ENCODE data around the gene LRP6.
"Not testable (repeated sequence)": the region's sequence is repeated elsewhere in the genome, so short reads cannot be mapped to it uniquely, and the experiment has no call there.

Gene LRP6

DNA sequence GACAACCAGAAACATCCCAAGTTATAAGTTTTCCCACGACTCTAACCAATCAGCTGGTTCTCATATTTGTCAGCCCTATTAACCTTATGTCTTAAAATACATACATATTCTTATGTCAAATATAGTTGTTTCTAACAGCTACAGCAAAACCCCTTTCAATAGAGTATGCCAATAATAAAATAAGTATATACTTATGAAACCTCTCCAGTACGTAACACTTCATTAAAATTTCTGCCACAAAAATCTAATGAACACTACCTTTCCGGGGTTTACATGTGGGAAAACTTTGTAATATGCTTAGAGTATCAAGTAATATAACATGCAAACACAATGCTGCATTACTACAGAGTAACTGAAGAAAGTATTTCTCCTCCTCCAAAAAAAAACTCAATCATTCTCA lies 1.8 kb downstream of the LRP6 start:
- DNase-seq = no peak

DNA sequence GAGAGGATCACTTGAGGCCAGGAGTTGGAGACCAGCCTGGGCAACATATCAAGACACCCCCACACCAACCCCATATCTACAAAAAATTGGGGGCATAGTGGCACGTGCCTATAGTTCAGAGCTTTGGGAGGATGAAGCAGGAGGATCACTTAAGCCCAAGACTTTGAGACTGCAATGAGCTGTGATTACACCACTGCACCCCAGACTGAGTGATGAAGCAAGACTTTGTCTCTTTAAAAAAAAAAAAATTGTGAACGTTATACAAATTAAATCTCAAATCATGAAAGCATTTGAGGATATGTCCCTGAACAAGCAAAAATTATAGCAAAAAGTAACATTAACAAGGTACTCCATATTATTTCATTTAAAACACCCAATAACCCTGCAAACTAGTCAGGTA lies 2.9 kb downstream of the LRP6 start:
- DNase-seq = no peak

DNA sequence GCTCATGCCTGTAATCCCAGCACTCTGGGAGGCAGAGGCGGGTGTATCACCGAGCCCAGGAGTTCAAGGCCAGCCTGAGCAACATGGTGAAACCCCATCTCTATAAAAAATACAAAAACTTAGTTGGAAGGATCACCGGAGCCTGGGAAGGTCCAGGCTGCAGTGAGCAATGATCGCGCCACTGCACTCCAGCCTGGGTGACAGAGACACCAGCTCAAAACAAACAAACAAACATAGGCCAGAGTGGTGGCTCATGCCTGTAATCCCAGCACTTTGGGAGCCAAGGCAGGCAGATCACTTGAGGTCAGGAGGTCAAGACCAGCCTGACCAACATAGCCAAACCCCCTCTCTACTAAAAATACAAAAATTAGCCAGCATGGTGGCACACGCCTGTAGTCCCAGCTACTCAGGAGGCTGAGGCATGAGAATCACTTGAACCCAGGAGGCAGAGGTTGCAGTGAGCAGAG lies 10.5 kb downstream of the LRP6 start:
- DNase-seq = not testable (repeated sequence)

DNA sequence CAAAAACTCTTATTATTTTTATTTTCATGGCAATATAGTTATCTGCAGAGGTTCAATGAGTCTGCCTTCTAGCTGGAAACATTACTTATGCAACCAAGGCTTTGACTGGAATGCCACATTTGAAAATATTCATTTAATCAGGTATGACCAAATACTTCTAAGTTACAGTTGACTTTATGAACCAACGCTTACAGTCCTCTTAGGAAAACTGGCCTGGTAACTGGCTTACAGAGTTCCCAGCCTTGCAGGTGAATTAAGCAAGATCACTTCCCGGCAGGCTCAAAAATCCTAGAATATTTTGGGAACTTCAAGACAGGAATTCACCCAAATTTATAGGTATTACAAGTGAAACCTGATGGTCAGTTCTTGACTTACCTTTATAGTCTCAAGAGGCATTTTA lies 12.3 kb downstream of the LRP6 start:
- DNase-seq = no peak

DNA sequence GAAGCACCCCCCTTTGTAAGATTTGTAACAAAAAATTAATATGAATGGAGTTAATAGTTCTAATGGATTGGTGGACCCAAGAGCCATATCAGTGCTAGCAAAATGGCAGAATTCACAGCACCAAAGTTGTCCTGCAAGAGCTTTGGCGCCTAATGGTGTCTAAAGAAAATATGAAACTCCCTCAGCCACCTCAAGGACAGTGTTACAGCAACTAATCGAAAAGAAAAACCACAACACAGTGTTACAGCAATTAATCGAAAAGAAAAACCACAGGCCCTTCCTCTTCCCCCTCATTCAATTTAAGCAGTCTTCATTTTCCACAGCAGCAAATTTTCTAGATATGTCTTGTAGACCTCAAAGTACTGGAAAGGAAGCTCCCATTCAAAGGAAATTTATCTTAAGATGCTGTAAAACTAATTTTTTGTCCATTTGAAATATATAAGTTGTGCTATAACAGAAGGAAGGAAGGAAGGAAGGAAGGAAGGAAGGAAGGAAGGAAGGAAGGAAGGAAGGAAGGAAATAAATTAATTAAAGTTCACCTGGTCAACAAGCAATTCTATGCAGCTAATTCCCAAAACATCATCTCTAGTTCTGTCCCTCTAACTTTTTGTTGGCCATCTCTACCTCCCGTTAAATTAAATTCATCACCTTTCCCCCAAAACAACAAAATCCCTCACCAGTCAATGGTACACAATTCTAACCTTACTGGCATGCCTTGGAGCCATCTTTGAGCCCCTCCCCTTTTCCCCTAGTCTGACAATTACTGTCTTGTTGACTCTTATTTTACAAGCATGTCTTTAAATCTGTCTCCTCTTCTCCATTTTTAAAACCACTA lies 17.4 kb downstream of the LRP6 start:
- DNase-seq = no peak

DNA sequence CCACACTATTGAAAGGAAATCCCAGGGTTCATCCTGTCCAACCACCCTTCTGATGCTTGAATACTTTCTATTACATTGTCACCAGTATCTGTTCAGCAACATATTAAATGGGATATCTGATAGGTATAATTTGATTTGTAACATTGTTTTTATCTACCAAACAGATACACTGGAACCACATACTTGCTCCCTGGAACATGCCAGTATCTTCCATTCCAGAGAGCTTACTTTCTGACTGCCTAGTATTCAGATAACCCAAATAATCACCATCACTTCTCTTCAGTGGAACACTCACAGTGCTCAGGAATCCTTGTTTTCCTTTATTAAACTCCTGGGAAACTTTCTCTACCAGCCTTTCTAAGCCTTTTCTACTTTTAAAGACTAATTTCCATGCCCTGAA lies 19.3 kb downstream of the LRP6 start:
- no peak for DNase-seq

DNA sequence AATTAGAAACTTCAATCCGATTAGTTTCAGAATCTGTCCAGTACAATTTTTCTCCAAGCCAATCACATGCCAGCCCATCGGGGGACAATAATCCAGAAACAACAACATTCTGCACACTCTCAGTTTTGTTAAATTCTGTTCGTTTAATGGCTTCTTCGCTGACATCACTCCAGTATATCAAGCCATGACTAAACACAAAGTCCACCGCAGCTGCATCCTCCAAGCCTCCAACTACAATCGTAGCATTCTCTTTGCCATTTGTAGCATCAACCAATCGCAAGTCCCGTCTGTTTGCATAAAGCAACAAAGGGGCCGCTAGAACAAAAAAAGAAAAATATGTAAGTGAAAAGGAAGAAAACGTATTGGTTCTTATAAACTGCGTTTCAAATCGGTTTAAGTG lies 22.5 kb downstream of the LRP6 start:
- DNase-seq = no peak

DNA sequence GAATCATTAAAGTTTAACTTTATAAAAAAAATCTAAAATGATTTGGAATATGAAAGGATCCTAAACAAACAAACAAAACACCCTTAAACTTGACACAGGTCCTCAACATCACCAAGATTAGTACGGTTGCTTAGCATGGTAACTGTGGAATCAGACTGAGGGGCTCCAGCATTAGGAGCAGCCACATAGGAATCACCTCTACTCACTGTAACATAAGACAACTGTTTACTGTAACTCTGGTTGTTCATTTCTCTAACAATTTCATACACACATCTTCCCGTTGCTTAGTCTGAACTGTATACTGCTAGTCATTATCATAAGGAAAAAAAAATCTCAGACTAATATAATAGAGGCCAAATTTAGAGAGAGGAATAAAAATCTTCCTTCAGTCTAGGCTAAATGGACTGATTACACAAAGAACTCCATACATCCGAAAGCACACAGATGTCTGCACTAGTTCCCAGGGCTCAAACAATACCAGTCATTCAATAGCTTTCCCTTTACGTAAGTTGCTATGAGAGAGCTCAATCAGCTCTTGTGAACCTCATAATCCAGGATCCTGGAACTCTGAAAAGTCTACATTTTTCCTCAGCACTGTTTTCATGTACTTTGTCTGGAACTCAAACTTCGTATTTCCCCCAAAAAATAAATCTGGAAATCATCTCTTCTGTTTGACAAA lies 26.0 kb downstream of the LRP6 start:
- no peak for DNase-seq

DNA sequence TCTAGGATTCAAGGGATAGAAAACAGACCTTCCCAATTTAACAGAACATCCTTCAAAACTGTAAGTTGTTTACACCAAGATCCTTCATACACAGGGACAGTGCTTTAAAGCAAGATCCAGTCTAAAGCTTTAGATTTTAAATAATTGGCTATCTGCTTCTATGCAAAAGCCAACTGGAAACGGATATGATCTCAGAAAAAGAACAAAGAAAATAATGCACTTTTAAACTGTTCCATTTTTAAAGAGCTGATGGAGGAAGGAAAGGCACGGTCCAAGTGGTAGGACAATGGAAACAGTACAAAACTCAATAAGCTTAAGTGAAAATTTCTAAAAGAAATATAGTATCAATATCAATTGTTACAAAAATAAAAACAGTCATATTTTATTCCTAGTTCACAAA lies 27.7 kb downstream of the LRP6 start:
- DNase-seq = no peak

DNA sequence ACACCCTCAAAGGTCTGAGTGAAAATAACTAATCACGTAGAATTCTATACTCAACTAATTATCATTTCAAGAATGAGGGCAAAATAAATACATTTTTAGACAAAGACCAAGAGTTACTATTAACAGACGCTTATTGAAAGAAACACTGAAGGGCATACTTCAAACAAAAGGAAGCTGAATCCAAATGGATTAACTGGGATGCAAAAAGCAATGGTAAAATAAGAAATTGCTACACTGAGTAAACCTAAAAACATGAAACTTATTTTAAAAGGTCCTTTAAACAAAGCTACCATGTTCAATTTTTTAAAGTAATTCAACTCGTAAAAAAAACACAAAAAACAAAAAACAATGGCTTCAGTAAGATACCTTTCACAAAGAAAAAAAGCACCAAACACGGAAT lies 28.2 kb downstream of the LRP6 start:
- no peak for DNase-seq

DNA sequence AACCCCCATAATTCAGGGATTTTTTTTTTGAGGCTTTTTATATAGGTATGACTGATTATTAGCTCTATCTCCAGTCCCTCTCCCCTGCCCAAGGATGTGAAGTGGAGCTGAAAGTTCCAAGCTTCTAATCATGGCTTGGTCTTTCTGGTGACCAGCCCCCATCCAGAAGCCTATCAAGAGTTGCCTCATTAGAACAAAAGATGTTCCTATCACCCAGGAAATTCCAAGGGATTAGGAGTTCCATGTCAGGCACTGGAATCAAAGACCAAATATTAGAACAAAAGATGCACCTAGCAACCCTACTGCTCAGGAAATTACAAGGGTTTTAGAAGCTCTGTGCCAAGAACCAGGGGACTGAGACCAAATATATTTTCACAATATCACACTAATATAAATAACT lies 29.9 kb downstream of the LRP6 start:
- no peak for DNase-seq

DNA sequence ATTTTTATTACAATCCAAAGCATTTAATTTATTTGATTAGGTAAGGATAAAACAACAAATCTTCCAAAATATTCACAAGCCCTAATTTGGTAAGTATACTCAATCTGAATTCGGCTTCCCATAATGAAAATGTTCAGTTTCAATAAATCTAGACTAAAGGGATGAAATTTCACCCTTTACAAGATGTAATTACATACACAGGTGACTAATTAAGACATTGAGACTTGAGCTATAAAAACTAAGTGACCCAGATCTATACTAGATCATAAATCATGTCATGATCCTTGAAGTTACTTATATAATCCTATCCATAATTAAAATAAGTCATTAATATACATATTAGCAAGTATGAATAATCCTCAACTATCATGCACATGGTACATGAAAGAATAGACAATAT lies 36.6 kb downstream of the LRP6 start:
- DNase-seq = no peak

DNA sequence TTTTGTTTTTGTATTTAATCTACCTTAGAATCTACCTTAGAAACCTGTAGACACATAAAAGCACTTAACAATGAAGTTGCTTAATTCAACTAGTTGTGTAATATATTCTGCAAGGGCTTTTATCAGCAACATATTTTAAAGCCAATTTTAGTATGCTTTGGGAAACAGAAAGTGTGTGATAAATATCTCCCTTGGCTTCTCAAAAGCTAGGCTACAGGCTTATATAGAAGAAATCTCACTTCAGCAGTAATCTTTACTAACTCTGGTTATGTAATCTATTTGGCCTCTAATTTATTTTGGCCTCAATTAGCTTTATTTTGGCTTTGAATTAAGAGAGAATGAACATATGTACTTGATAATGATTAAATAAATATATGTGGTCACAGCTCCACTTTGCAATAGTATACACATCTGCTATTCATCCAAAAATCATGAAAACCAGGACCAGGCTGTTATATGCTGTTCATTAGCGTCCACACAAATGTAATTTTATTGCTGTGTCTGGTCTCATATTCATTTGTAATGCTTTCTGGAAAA lies 37.2 kb downstream of the LRP6 start:
- no peak for DNase-seq

DNA sequence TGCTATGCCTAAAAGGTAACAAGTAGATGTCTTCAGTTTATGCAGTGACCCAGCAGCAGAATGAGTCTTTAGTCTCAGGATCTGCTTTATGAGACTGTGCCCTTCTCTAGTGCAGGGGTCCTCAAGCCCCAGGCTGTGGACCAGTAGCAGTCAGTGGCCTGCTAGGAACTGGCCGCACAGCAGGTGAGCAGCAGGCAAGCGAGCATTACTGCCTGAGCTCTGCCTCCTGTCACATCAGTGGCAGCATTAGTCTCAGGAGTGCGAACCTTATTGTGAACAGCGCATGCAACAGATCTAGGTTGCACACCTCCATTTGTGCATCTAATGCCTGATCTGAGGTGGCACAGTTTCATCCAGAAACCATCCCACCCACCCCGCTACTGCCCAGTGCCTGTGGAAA lies 38.4 kb downstream of the LRP6 start:
- no peak for DNase-seq

DNA sequence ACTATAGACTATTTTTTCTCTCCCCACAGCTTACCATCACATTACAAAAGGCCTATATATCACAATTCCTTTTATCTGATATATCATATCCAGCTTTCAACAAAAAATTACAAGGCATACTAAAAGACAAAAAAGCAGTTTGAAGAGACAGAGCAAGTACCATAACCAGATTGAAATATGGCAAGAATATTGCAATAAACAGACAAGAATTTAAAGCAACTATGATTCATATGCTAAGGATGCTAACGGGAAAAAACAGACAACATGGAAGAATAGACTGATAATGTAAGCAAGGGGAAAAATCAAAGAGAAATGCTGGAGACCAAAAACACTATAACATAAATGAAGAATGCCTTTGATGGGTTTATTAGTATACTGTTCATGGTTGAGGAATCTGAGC lies 40.7 kb downstream of the LRP6 start:
- DNase-seq = no peak

DNA sequence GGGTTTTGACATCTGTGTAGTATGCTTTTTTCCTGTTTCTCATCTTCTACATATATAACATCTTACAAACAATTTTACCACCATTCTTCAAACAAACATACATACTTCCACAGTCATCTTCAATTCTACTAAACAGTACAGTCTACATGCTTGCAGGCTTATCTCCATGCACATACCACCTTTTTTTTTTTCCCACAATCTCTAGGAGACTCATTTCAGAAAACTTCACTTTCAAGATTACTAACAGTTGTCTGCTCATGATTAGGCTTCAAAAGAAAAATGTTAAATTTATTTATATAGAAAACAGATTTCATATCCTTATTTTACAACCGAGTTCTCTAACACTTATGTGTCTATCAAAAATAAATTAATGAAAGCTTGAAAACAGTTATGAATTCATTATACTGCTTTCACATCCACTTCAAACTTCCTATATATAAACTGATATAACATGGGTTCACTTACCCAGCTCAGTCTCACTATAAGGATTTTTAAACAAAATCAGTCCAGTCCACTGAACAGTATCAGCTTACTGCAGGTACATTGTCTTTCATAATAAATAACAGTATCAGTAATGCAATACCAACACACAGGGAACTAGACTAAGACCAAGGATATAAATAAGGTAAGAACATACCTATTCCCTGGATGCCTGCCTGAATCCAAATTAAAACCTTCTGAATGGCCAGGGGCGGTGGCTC lies 42.5 kb downstream of the LRP6 start:
- DNase-seq = no peak

DNA sequence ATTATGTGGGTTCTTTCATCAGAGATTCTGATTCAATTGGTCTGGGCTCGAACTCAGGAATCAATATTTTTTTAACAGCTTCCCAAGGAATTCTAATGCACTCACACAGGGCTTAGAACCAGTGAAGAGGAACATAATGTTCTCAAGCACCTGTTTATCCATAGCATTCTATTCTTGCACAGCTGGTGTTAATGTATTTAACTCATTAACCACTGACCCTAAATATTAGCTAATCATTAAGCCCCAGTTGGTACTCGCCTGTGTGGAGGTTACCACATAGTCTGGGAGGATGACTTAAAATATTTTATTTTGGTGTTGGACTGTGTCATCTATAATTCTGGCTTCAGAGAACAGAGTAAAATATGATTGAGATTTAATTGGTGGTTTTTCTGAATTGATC lies 45.3 kb downstream of the LRP6 start:
- no peak for DNase-seq

DNA sequence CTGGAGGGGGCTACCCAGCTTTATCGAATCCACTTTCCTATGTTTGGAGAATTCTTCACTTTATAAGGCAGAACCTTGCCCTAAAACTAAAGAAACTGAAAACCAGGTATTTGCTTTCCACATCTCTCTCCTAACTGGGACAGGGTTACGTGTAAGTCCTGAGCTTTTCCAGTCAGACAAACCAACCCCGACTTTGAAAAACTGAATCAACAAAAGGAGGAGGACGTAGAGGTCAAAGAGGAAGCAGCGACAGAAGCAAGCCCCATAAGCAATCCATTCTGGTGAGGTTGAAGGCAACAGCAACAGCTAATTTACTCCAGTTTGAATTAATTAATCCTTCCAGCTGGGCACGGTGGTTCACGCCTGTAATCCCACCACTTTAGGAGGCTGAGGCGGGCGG lies 47.2 kb downstream of the LRP6 start:
- no peak for DNase-seq

DNA sequence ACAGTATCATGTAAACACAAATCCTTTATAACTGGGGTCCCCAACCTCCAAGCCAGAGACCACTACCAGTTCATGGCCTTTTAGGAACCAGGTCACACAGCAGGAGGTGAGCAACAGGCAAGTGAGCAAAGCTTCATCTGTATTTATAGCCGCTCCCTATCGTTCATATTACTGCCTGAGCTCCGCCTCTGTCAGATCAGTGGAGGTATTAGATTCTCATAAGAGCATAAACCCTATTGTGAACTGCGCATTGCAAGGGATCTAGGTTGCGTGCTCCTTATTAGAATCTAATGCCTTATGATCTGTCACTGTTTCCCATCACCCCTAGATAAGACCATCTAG lies 49.9 kb downstream of the LRP6 start:
- DNase-seq = no peak

DNA sequence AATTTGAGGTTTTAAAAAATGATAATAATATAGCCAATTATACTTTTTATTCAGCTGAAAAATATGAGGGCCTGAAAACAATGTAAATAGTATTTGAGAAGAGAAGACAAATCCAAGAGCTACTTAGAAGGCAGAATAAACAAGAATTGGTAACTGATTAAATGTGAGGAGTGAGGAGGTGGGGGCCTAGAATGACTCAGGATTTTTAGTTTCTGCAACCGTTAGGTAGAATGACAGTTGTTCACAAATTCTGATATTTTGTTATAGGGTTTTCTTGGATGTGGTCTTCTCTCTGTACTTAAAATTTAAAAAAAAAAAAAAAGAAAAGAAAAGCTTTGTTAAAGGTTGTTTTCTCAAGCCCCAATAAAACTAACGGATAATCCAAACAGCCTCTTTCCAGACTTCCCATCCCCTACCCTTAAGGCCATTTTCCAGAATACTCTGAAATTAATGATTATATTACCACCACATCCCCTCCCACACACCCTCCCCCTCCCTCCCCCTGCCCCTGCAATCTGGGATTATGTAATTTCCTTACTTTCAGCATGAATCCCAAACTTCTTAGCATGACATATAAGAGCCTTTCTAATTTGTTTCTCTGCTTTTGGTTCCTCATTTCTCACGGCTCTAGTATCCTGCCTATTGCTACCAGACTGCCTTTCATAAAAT lies 50.4 kb downstream of the LRP6 start:
- DNase-seq = no peak

DNA sequence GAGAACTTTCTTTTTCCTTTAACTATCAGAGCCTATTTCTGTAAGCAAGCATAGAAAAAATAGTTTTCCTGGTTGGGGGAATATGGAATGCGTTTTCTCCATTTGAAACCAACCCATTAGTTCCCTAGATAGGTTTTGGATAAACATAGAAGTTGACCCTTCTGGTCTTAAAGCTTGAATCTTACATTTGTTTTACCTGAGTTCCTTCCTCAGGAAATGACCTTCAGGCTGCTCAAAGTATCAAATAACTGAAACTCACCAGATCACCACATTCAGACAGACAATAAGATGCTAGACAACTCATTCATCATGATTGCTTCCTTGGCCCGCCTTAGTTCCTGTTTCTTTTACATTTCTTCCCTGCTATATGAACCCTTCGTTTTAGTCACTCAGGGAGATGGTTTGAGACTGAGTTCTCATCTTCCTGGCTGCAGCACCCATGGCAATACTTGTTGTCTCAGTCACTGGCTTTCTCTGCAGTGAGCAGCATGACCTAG lies 52.2 kb downstream of the LRP6 start:
- DNase-seq = no peak

DNA sequence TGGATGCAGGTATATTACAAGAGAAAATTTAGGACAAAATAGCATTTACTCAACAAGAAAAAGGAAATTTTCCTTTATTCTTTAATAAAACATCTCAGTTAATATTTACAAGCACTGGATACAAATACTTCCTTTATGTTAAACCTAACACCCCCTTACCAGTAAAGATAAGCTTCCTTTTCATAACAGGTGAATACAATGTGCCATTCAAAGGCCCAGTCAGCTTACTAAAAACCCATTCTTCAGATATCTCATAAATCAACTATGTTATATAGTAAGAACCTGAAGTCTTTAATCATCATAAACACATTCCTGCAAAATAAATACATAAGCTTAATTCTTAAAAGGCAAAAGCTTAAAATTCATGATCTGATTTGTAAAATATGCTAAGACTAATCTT lies 52.6 kb downstream of the LRP6 start:
- no peak for DNase-seq

DNA sequence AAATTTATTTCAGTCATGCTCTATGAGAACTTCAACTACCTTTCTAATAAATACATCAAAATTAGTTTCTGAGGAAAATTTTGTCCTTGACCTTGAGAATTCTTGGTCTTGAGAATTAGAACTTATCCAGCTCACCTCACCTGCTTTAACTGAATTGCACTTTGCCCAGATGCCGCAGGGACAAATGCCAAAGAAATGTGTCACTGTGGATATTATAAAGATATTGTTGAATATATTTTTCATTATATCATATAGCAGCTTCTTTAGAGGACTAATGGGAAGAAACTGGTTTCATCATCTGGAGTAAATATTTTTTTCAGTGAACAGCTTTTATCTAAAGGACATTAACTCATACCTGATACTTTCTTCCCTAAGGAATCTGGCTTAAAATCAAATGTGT lies 54.1 kb downstream of the LRP6 start:
- no peak for DNase-seq
